ENCODE data around the gene TMEM82. TPM values are rescaled to one million over a fixed set of nuclear protein-coding genes. Genes with fewer than 3 reads are reported as not detected.

TMEM82 gene
- total and polyA plus RNA-seq, 12 donors: 0.14 TPM; not detected in 11

GRCh38 chr1:15748690-15749398, 6.5 kb downstream of the TMEM82 start:
- Histone ChIP-seq H3K4me3 (no peak overlapping the region), H3K27me3 (no peaks in the 10 kb centered on the region), H3K36me3 (replicated peaks in 1 of 2) (no peaks in the 10 kb centered on the region), H3K27ac (peak overlapping the region in 2 of 5 donors; percentile 52 to 72), H3K4me1 (replicated peaks in 1 of 2) (peaks cover 0 to 11% of the 10 kb centered on the region in 2 donors), H3K9me3 (replicated peaks in 1 of 3) (no peaks in the 10 kb centered on the region)
- TF ChIP-seq POLR2A (IDR thresholded peaks at IDR 0.05): no peak
- TF ChIP-seq CTCF (IDR thresholded peaks at IDR 0.05): no peak
- no peak for DNase-seq
- intact Hi-C loops (cut with DNase I): no loop called here
- 73 to 92% (median 91%) methylated on average over 6 to 10 of the region's 10 CpGs for WGBS, 4 donors

GRCh38 chr1:15749399-15750291, 7.3 kb downstream of the TMEM82 start:
- Histone ChIP-seq H3K9me3 (replicated peaks in 1 of 3) (no peaks in the 10 kb centered on the region), H3K27me3 (no peaks in the 10 kb centered on the region), H3K4me3 (no peak overlapping the region), H3K4me1 (replicated peaks in 1 of 2) (peaks cover 0 to 11% of the 10 kb centered on the region in 2 donors), H3K27ac (peak overlapping the region in 2 of 5 donors; percentile 52 to 72), H3K36me3 (replicated peaks in 1 of 2) (no peaks in the 10 kb centered on the region)
- intact Hi-C loops (cut with DNase I): no loop called here
- WGBS, 4 donors: 55 to 74% (median 65%) methylated on average over 5 to 19 of the region's 19 CpGs
- no peak for TF ChIP-seq POLR2A (IDR thresholded peaks at IDR 0.05)
- TF ChIP-seq CTCF (IDR thresholded peaks at IDR 0.05): no peak
- DNase-seq: peak in 2 of 7 donors; percentile 59 to 70

GRCh38 chr1:15750924-15751323, 8.6 kb downstream of the TMEM82 start:
- Histone ChIP-seq H3K27ac (no peak overlapping the region), H3K36me3 (replicated peaks in 1 of 2) (no peaks in the 10 kb centered on the region), H3K9me3 (replicated peaks in 1 of 3) (no peaks in the 10 kb centered on the region), H3K4me1 (replicated peaks in 1 of 2) (peaks cover 0 to 11% of the 10 kb centered on the region in 2 donors), H3K27me3 (no peaks in the 10 kb centered on the region), H3K4me3 (no peak overlapping the region)
- 74 to 93% (median 87%) methylated on average over 5 to 12 of the region's 12 CpGs for WGBS, 4 donors
- no peak for DNase-seq
- intact Hi-C loops (cut with DNase I): no loop called here
- TF ChIP-seq CTCF (IDR thresholded peaks at IDR 0.05) (no peak), POLR2A (IDR thresholded peaks at IDR 0.05) (no peak)

- Histone ChIP-seq H3K4me1 (replicated peaks in 1 of 2) (peaks cover 0 to 16% of the 10 kb centered on the region in 2 donors), H3K9me3 (replicated peaks in 1 of 3) (no peaks in the 10 kb centered on the region), H3K27ac (no peak overlapping the region), H3K27me3 (no peaks in the 10 kb centered on the region), H3K36me3 (replicated peaks in 1 of 2) (no peaks in the 10 kb centered on the region), H3K4me3 (no peak overlapping the region)
- no peak for TF ChIP-seq CTCF (IDR thresholded peaks at IDR 0.05)
- no peak for TF ChIP-seq POLR2A (IDR thresholded peaks at IDR 0.05)
- intact Hi-C loops (cut with DNase I): no loop called here
- 88 to 90% (median 88%) methylated on average over 10 of the region's 10 CpGs for WGBS, 4 donors
- DNase-seq: no peak
These were observed 9.4 kb downstream of the TMEM82 start for GRCh38 chr1:15751717-15752116.
